ENCODE data around the gene GSTO1. TPM values are rescaled to one million over a fixed set of nuclear protein-coding genes. Genes with fewer than 3 reads are reported as not detected.

The GSTO1 gene
- total RNA-seq, 1 donor from 2014 or later = 74.1 TPM

DNA sequence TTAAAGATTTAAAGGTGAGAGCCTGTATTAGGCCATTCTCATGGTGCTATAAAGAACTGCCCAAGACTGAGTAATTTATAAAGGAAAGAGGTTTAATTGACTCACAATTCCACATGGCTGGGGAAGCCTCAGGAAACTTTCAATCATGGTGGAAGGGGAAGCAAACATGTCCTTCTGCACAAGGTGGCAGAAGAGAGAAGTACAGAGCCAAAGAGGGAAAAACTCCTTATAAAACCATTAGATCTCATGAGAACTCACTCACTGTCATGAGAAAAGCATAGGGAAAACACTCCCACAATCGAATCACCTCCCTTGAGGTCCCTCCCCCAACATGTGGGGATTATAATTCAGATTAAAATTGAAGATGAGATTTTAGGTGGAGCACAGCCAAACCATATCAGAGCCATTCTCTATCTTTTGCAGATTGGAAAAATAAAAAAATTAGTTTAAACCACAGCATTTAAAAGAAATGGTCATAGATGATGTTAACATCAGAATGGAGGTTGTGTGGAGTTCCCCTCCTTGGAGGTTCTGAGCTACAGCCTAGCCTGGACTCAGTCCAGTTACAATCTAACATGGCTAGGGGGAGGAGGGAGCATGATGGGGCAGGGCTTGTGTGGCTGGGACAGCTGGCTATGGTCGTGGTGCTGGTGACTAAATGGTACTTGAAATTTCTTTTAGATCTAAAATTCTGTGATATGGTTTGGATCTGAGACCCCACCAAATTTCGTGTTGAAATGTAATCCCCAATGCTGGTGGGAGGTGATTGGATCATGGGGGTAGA is 47.4 kb downstream of the GSTO1 start:
- no peak for DNase-seq (ENCODE audit: extremely low spot score, unreplicated experiment)
- Mint-ChIP-seq H3K4me3 (no peak overlapping the region), H3K27me3 (peaks cover 3% of the 10 kb centered on the region), H3K27ac (no peak overlapping the region), H3K36me3 (peaks cover 3% of the 10 kb centered on the region), H3K4me1 (ENCODE audit: unreplicated experiment) (peaks cover 34% of the 10 kb centered on the region), H3K9me3 (peaks cover 4% of the 10 kb centered on the region)
- TF ChIP-seq, protein P1, sequence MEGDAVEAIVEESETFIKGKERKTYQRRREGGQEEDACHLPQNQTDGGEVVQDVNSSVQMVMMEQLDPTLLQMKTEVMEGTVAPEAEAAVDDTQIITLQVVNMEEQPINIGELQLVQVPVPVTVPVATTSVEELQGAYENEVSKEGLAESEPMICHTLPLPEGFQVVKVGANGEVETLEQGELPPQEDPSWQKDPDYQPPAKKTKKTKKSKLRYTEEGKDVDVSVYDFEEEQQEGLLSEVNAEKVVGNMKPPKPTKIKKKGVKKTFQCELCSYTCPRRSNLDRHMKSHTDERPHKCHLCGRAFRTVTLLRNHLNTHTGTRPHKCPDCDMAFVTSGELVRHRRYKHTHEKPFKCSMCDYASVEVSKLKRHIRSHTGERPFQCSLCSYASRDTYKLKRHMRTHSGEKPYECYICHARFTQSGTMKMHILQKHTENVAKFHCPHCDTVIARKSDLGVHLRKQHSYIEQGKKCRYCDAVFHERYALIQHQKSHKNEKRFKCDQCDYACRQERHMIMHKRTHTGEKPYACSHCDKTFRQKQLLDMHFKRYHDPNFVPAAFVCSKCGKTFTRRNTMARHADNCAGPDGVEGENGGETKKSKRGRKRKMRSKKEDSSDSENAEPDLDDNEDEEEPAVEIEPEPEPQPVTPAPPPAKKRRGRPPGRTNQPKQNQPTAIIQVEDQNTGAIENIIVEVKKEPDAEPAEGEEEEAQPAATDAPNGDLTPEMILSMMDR (conservative IDR thresholded peaks at IDR 0.05) = no peak

DNA sequence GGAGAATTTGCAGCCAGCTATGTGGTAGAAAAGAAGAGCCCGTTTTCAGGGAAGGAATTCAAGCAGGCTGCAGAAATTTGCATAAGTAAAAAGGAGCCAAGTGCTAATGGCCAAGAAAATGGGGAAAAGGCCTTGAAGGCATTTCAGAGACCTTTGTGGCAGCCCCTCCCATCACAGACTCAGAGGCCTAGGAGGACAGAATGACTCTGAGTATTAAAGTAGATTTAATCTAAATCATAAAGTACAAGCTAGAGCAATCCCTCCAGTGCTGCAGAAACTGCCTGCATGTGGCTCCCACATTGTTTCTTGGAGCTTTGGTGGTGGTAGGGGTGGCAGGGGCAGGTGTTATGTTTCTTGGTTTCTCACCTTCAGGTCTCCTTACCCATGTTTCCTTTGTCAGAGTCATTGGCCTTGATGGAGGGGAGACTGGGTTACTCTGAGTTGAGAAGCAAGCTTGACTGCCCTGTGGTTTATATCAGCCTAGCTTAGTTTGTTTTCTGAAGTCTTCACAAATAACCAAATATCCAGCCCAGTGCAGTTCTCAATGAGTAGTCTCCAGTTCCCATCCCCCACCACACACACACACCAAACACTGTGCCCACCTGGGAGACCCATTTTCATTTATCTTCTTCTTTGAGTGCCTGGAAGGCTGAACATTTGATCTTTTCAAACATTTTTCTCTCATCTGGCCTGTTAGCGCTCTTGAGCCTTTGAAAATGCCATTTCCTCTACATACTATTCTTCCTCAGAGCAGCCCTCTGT is 49.1 kb downstream of the GSTO1 start:
- H3K27ac Mint-ChIP-seq = no peak overlapping the region
- H3K4me3 Mint-ChIP-seq = no peak overlapping the region
- DNase-seq (ENCODE audit: extremely low spot score, unreplicated experiment) = no peak
- peaks cover 3% of the 10 kb centered on the region for H3K36me3 Mint-ChIP-seq
- H3K27me3 Mint-ChIP-seq = peaks cover 3% of the 10 kb centered on the region
- TF ChIP-seq, protein P1 (conservative IDR thresholded peaks at IDR 0.05) = no peak
- peaks cover 4% of the 10 kb centered on the region for H3K9me3 Mint-ChIP-seq
- peaks cover 28% of the 10 kb centered on the region for H3K4me1 Mint-ChIP-seq (ENCODE audit: unreplicated experiment)

DNA sequence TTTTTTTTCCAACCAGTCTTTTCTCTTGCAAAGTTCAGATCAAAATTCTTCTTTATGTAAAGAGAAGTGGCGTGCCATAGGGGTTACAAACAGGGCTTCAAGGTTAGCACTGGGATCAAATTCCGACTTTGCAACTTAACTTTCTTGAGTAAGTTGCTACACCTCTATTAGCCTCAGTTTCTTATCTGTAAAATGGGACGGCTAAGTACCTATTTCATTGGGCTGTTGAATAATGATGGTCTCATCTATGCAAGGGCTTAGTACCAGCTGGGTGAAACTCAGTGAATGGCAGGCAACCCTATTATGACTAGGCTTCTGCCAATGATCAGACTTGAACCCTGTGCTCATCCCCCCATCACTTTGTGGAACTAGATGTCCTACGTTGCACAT is 49.7 kb downstream of the GSTO1 start:
- DNase-seq (ENCODE audit: extremely low spot score, unreplicated experiment) = no peak
- TF ChIP-seq, protein P1 (conservative IDR thresholded peaks at IDR 0.05) = no peak
- H3K36me3 Mint-ChIP-seq = peaks cover 6% of the 10 kb centered on the region
- H3K27me3 Mint-ChIP-seq = peaks cover 3% of the 10 kb centered on the region
- peaks cover 4% of the 10 kb centered on the region for H3K9me3 Mint-ChIP-seq
- peak overlapping the region; percentile 89 for H3K27ac Mint-ChIP-seq
- H3K4me1 Mint-ChIP-seq (ENCODE audit: unreplicated experiment) = peaks cover 24% of the 10 kb centered on the region
- H3K4me3 Mint-ChIP-seq = peak overlapping the region; percentile 75

DNA sequence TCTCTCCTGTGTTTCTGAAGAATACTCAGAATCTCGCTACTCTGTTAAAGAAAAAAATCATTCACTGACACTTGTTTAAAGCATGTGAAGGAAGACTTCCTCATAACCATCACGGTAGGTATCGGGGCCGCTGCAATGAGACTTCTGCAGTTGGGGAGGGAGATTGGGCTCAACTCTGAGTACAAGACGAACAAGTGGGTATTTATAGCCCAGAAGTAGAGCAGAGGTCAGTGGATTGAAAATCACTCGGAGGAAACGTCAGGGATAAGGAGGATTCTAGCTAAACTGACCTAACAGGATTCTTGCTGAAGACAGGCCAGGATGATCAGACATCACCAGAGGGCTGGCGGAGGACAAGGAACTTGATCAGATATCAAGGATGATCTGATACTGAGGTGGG is 50.2 kb downstream of the GSTO1 start:
- no peak for DNase-seq (ENCODE audit: extremely low spot score, unreplicated experiment)
- peaks cover 4% of the 10 kb centered on the region for H3K9me3 Mint-ChIP-seq
- H3K4me3 Mint-ChIP-seq = peak overlapping the region; percentile 75
- H3K36me3 Mint-ChIP-seq = peaks cover 6% of the 10 kb centered on the region
- peak overlapping the region; percentile 89 for H3K27ac Mint-ChIP-seq
- peaks cover 24% of the 10 kb centered on the region for H3K4me1 Mint-ChIP-seq (ENCODE audit: unreplicated experiment)
- TF ChIP-seq, protein P1 (conservative IDR thresholded peaks at IDR 0.05) = no peak
- H3K27me3 Mint-ChIP-seq = peaks cover 3% of the 10 kb centered on the region

DNA sequence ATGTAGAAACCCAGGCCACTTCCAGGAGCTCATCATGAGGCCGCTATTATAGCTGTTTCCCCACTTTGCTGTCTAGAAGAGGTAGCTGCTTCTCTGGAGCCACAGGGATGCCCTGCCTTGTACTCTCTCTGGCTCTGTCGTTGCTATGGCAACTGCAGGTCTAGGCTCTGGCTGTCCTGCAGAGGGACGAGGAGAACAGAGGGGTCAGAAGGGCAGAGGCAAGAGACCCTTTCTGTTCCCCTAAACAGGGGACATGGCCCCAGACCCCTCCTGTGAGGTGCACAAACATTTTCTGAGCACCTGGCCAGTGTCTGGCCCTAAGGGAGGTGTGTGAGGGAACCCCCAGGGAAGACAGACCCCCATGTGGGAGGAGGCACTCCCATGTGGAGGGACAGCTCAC is 52.2 kb downstream of the GSTO1 start:
- TF ChIP-seq, protein P1 (conservative IDR thresholded peaks at IDR 0.05) = no peak

More for the DNA sequence above, 52.2 kb downstream of the GSTO1 start:
- no peak for DNase-seq (ENCODE audit: extremely low spot score, unreplicated experiment)
- Mint-ChIP-seq H3K27ac (no peak overlapping the region), H3K36me3 (peaks cover 6% of the 10 kb centered on the region), H3K4me1 (ENCODE audit: unreplicated experiment) (peaks cover 14% of the 10 kb centered on the region), H3K27me3 (peaks cover 3% of the 10 kb centered on the region), H3K9me3 (peaks cover 4% of the 10 kb centered on the region), H3K4me3 (no peak overlapping the region)

Measured in type B pancreatic cell (in vitro differentiated cells).